GM23338 (cell line): ENCODE data around the gene PNLIPRP3. TPM values are rescaled to one million over a fixed set of nuclear protein-coding genes. Genes with fewer than 3 reads are reported as not detected.

Experiments used
- CTCF ChIP-seq, 2 experiments: fragments of 200-600 bp in 1 of 2; sonication (generic) in 1 of 2; conservative IDR thresholded peaks; 2 replicates each; pipeline versions ENCODE4 v1.5.1 to v1.6.1; 2016 to 2017; ENCODE audit warnings: antibody characterized with exemption in 2 of 2, low read depth in 2 of 2, mild to moderate bottlenecking in 2 of 2, moderate library complexity in 1 of 2
- EZH2 ChIP-seq: fragments of 200-600 bp; sonication (generic); IDR thresholded peaks from one replicate; pipeline ENCODE4 v1.8.0; 2017; ENCODE audit warnings: antibody characterized with exemption, mild to moderate bottlenecking, low read depth; ENCODE audit not compliant: unreplicated experiment
- JUNB ChIP-seq: IDR thresholded peaks from one replicate; pipeline ENCODE4 v1.6.1; 2016; ENCODE audit warnings: antibody characterized with exemption; ENCODE audit not compliant: unreplicated experiment
- REST ChIP-seq: IDR thresholded peaks from one replicate; pipeline ENCODE4 v1.6.1; 2018; ENCODE audit warnings: antibody characterized with exemption; ENCODE audit not compliant: unreplicated experiment
- ZNF114 ChIP-seq: fragments of 250-450 bp; sonication (Bioruptor Pico); IDR thresholded peaks from 2 replicates; pipeline ENCODE4 v1.5.0; 2020; ENCODE audit warnings: mild to moderate bottlenecking, moderate library complexity
- ZNF462 ChIP-seq: fragments of 250-450 bp; sonication (Bioruptor Pico); IDR thresholded peaks from 2 replicates; pipeline ENCODE4 v1.5.0; 2020; ENCODE audit warnings: mild to moderate bottlenecking, moderate library complexity
- polyA plus RNA-seq: library from polyadenylated mRNA; unstranded; fragments of >200 nt; fragmentation: Nextera tagmentation; extraction: Ambion mirVana; gene quantifications from 2 replicates; pipeline ENCODE4 v1.2.1, GENCODE V29; 2016
- total RNA-seq: library from RNA; depleted of rRNA; stranded (reverse); fragments of >200 nt; shearing (Covaris generic); gene quantifications from 2 replicates; pipeline ENCODE4 v1.2.3, GENCODE V29; 2014

PNLIPRP3 gene
- total and polyA plus RNA-seq, 2 experiments from 2014 or later = not detected

DNA sequence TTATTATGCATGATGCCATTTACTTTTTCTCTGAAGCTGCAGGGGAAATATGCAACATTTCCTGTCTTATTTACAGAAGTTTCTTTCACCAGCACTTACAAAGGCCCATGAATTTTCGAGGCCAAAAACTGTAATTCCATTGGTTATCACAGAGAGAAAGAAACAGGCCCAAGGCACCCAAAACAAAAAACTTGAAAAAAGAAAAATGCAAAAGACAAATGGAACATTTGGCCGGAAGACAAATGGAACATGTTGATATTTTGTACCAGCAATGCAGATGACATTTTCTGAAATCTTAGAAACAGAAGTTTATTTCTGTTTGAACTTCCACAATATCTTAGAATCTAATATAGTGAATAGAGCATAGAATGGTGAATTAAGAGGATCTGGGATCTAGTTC, 61.8 kb downstream of the PNLIPRP3 start (continued):
- TF ChIP-seq ZNF462 (CRISPR knock-in tag) = no peak
- TF ChIP-seq ZNF114 (CRISPR knock-in tag) = no peak
- TF ChIP-seq CTCF (conservative IDR thresholded peaks at IDR 0.05; ENCODE audit: low read depth in 2 of 2) = no peak
- TF ChIP-seq REST = no peak
- no peak for TF ChIP-seq EZH2
- TF ChIP-seq JUNB = no peak
